NT2/D1 (cell line): ENCODE data around the gene PPARA.

ENCODE experiments used
- SUZ12 ChIP-seq: IDR thresholded peaks from 2 replicates; pipeline ENCODE4 v1.6.1; 2011; ENCODE audit not compliant: insufficient read length, insufficient read depth; ENCODE audit errors: extremely low read depth
- ZNF274 ChIP-seq: IDR thresholded peaks from 2 replicates; pipeline ENCODE4 v1.6.1; 2011; ENCODE audit warnings: mild to moderate bottlenecking, low read depth, low read length

GRCh38 chr22:46122980-46123693, 27.2 kb upstream of the PPARA start:
- TF ChIP-seq ZNF274, result no peak
- no peak for TF ChIP-seq SUZ12
